GM19467 (cell line): Measurements from ENCODE around the gene RPL18.

ENCODE experiments used
- ATAC-seq: cut with Tn5 transposase; IDR thresholded peaks from one replicate; pipeline ENCODE4 v1.9.1; 2021; ENCODE audit warnings: mild to moderate bottlenecking, moderate library complexity; ENCODE audit not compliant: unreplicated experiment

The RPL18 gene

GRCh38 chr19:48630296-48631063, 11.5 kb upstream of the RPL18 start:
- ATAC-seq, result no peak

GRCh38 chr19:48629599-48630295, 10.8 kb upstream of the RPL18 start:
- no peak for ATAC-seq

- ATAC-seq, result no peak
These were observed 10.3 kb upstream of the RPL18 start for GRCh38 chr19:48629297-48629598.

- ATAC-seq, result no peak
These were observed 9.7 kb upstream of the RPL18 start for GRCh38 chr19:48628486-48629296.

- no peak for ATAC-seq
These were observed 8.9 kb upstream of the RPL18 start for GRCh38 chr19:48627865-48628314.

GRCh38 chr19:48627201-48627864, 8.4 kb upstream of the RPL18 start:
- ATAC-seq, result no peak

- no peak for ATAC-seq
These were observed 6.9 kb upstream of the RPL18 start for GRCh38 chr19:48625891-48626327.

GRCh38 chr19:48624791-48625723, 6.1 kb upstream of the RPL18 start:
- no peak for ATAC-seq

GRCh38 chr19:48624067-48624594, 5.2 kb upstream of the RPL18 start:
- peak; percentile 54 for ATAC-seq

GRCh38 chr19:48623556-48624066, 4.6 kb upstream of the RPL18 start:
- no peak for ATAC-seq

GRCh38 chr19:48619692-48620585, 961 bp upstream of the RPL18 start:
- no peak for ATAC-seq

- no peak for ATAC-seq
These were observed 581 bp downstream of the RPL18 start for GRCh38 chr19:48618278-48618915.

GRCh38 chr19:48617146-48617937, 1.6 kb downstream of the RPL18 start:
- no peak for ATAC-seq

GRCh38 chr19:48616491-48617056, 2.4 kb downstream of the RPL18 start:
- ATAC-seq, result no peak

GRCh38 chr19:48616041-48616436, 2.9 kb downstream of the RPL18 start:
- no peak for ATAC-seq

GRCh38 chr19:48615231-48616040, 3.5 kb downstream of the RPL18 start:
- no peak for ATAC-seq
